Measurements from ENCODE around the gene BTG3.

DNA sequence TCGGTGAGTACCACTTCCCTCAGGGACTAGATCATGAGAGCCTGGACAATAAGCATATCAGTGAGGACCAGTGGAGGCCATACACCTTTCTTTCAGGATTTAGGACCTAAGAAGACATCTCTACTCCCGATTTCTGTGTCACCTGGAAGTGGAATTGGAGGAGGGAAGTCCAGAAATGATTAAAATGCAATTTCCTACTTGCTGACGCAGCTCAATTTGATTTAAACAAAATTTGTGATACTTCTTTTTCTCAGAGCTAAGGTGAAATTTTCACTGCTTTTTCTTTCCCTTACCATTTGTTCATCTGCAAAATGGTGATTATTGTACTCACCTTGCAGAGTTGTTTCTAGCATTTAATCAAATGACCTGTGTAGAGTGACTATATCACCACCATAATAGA is 38.8 kb upstream of the BTG3 start:
- TF ChIP-seq, protein P1, sequence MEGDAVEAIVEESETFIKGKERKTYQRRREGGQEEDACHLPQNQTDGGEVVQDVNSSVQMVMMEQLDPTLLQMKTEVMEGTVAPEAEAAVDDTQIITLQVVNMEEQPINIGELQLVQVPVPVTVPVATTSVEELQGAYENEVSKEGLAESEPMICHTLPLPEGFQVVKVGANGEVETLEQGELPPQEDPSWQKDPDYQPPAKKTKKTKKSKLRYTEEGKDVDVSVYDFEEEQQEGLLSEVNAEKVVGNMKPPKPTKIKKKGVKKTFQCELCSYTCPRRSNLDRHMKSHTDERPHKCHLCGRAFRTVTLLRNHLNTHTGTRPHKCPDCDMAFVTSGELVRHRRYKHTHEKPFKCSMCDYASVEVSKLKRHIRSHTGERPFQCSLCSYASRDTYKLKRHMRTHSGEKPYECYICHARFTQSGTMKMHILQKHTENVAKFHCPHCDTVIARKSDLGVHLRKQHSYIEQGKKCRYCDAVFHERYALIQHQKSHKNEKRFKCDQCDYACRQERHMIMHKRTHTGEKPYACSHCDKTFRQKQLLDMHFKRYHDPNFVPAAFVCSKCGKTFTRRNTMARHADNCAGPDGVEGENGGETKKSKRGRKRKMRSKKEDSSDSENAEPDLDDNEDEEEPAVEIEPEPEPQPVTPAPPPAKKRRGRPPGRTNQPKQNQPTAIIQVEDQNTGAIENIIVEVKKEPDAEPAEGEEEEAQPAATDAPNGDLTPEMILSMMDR (IDR thresholded peaks at IDR 0.05; ENCODE audit: extremely low read depth in 1 of 2, insufficient read depth in 1 of 2, low read depth in 1 of 2, low read length in 2 of 2), result no peak
- TF ChIP-seq POLR2A (IDR thresholded peaks at IDR 0.05; ENCODE audit: low read depth, low read length) (no peak), EZH2 (IDR thresholded peaks at IDR 0.05; ENCODE audit: borderline replicate concordance, low read depth, low read length, severe bottlenecking) (no peak), MYC (IDR thresholded peaks at IDR 0.05; ENCODE audit: low read depth, low read length) (no peak), POLR2AphosphoS5 (IDR thresholded peaks at IDR 0.05; ENCODE audit: insufficient read depth, low read depth, low read length) (no peak)

Data from endothelial cell of umbilical vein (primary cell).